CD4-positive, alpha-beta T cell (primary cell): ENCODE results near the gene KDR. TPM values are rescaled to one million over a fixed set of nuclear protein-coding genes. Genes with fewer than 3 reads are reported as not detected.

Experiments used
- ATAC-seq: fragments of 200-7000 bp; cut with Tn5 transposase; one replicate; pipeline ENCODE4 v1.10.0; 2022; ENCODE audit warnings: mild to moderate bottlenecking; ENCODE audit not compliant: poor library complexity
- CTCF ChIA-PET: fragments of 350-600 bp; sonication (Branson Sonifier 250); formaldehyde crosslinking; loops from one replicate; lab custom pipeline; 2021; ENCODE audit warnings: antibody characterized with exemption, inconsistent platforms; lab: Charles Lee
- POLR2A ChIA-PET: fragments of 350-600 bp; sonication (Branson Sonifier 250); formaldehyde crosslinking; loops from one replicate; lab custom pipeline; 2021; ENCODE audit warnings: antibody characterized with exemption, inconsistent platforms; lab: Charles Lee
- DNase-seq, 14 experiments: peaks; one replicate each; pipeline ENCODE4 v3.0.0-alpha.2; 2013 to 2020; ENCODE audit warnings: mixed read lengths in 2 of 14
- H3K27ac ChIP-seq, 2 donors: one replicate each; pipeline versions ENCODE4 v1.5.1 to v1.7.0; 2013; ENCODE audit warnings: low read length in 2 of 2, low read depth in 1 of 2, mild to moderate bottlenecking in 1 of 2
- H3K27me3 ChIP-seq, 2 experiments: 1 replicate in 1 of 2; 2 replicates in 1 of 2; pipeline versions ENCODE4 v1.6.1 to v1.7.0; 2013; ENCODE audit warnings: low read length in 2 of 2, control low read depth in 1 of 2, mild to moderate bottlenecking in 1 of 2, moderate library complexity in 1 of 2; ENCODE audit not compliant: insufficient read depth in 2 of 2, control insufficient read depth in 1 of 2
- H3K36me3 ChIP-seq: one replicate; pipeline ENCODE4 v1.6.1; 2013; ENCODE audit warnings: low read length, control low read depth; ENCODE audit not compliant: insufficient read depth
- H3K4me1 ChIP-seq: one replicate; pipeline ENCODE4 v1.6.1; 2013; ENCODE audit warnings: low read length, control low read depth; ENCODE audit not compliant: insufficient read depth
- H3K4me3 ChIP-seq: one replicate; pipeline ENCODE4 v1.5.1; 2013; ENCODE audit warnings: mild to moderate bottlenecking, low read length, moderate library complexity
- H3K9me3 ChIP-seq, 2 experiments: 1 replicate in 1 of 2; 2 replicates in 1 of 2; pipeline versions ENCODE4 v1.6.1 to v1.7.0; 2013; ENCODE audit warnings: low read length in 2 of 2, mild to moderate bottlenecking in 2 of 2, control low read depth in 1 of 2, moderate library complexity in 1 of 2; ENCODE audit not compliant: control insufficient read depth in 1 of 2, insufficient read depth in 1 of 2
- H3K27ac Mint-ChIP-seq: one replicate; pipeline ENCODE4 v1.8.0; 2020; ENCODE audit warnings: mixed read lengths
- H3K27me3 Mint-ChIP-seq: one replicate; pipeline ENCODE4 v1.8.0; 2021; ENCODE audit warnings: mixed read lengths
- H3K36me3 Mint-ChIP-seq: one replicate; pipeline ENCODE4 v1.8.0; 2021; ENCODE audit warnings: low read depth, mixed read lengths
- H3K4me1 Mint-ChIP-seq: one replicate; pipeline ENCODE4 v1.8.0; 2021; ENCODE audit warnings: low read depth, mixed read lengths
- H3K4me3 Mint-ChIP-seq: one replicate; pipeline ENCODE4 v1.8.0; 2020; ENCODE audit warnings: mild to moderate bottlenecking, mixed read lengths
- H3K9me3 Mint-ChIP-seq: one replicate; pipeline ENCODE4 v1.8.0; 2020; ENCODE audit warnings: mixed read lengths
- CTCF ChIP-seq: fragments of 200-600 bp; IDR thresholded peaks from one replicate; pipeline ENCODE4 v1.8.0; 2022; ENCODE audit warnings: antibody characterized with exemption, mild to moderate bottlenecking
- intact Hi-C, 2 experiments: fragments of 100-400 bp; cut with DNase I in 1 of 2; cut with micrococcal nuclease in 1 of 2; formaldehyde crosslinking; loops; one replicate each; pipeline versions ENCODE4 v1.15.1 to v1.9.0; 2023 to 2025; cut with DNase I, micrococcal nuclease
- total RNA-seq, 174 experiments: library from RNA in 2 of 174; stranded (reverse) in 2 of 174; gene quantifications; one replicate each; pipeline ENCODE4 v1.2.3 and lab custom pipeline; 2021 to 2026

KDR gene
- total RNA-seq, 2 experiments from 2014 or later, result not detected

DNA sequence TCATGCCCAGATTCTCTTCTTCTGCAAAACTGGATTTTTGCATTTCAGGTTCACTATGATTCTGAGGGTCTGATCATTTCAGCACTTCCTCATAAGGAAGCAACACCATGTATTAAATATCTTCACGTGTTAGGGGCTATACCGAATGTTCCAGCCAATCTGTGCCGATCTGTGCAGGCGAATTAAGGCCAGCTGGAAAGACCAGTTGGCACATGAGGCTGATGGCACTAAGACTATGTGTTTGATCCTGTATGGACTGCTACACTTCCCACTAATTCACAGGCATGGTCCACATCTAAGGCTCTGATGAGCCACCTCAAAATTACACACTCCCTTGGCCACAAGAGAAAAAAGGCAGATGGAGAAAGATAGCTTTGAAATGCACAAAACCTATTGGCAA is 28.8 kb downstream of the KDR start:
- Histone ChIP-seq H3K27me3 (no peaks in the 10 kb centered on the region), H3K36me3 (no peaks in the 10 kb centered on the region), H3K4me1 (no peaks in the 10 kb centered on the region), H3K27ac (no peak overlapping the region), H3K4me3 (no peak overlapping the region), H3K9me3 (no peaks in the 10 kb centered on the region)
- DNase-seq, result no peak
- H3K4me3 Mint-ChIP-seq, result no peak overlapping the region
- no peak for ATAC-seq
- no peaks in the 10 kb centered on the region for H3K9me3 Mint-ChIP-seq
- no peaks in the 10 kb centered on the region for H3K36me3 Mint-ChIP-seq
- H3K4me1 Mint-ChIP-seq, result no peaks in the 10 kb centered on the region
- no peak overlapping the region for H3K27ac Mint-ChIP-seq
- ChIA-PET CTCF (no interaction called here), POLR2A (no interaction called here)
- peaks cover 10% of the 10 kb centered on the region for H3K27me3 Mint-ChIP-seq
- intact Hi-C loops, result no loop called here
- no peak for TF ChIP-seq CTCF

DNA sequence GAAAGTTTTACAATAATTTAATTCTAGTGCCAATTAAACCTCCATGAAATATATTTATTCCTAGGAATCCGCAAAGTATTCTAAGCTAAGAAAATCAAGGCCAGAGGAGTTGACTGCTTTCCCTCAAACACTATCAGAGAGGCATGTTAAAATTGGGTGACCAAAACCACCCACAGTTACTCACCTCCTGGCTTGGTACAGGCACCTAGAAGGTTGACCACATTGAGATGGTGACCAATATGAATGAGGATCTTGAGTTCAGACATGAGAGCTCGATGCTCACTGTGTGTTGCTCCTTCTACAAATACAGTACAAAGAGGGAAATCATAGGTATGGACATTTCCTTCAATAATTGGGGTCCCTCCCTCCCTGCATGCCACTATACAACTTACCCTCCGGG is 29.4 kb downstream of the KDR start:
- Mint-ChIP-seq H3K36me3 (no peaks in the 10 kb centered on the region), H3K9me3 (no peaks in the 10 kb centered on the region), H3K4me3 (no peak overlapping the region), H3K4me1 (no peaks in the 10 kb centered on the region), H3K27me3 (peaks cover 6% of the 10 kb centered on the region), H3K27ac (no peak overlapping the region)
- ChIA-PET CTCF (no interaction called here), POLR2A (interaction anchor here (0.6 kb wide), 1 partner anchor 275 kb away, joined by 3 read pairs; no protein-coding TSS in a partner anchor)
- intact Hi-C loops, result no loop called here
- Histone ChIP-seq H3K27me3 (no peaks in the 10 kb centered on the region), H3K4me1 (no peaks in the 10 kb centered on the region), H3K4me3 (no peak overlapping the region), H3K9me3 (no peaks in the 10 kb centered on the region), H3K27ac (no peak overlapping the region), H3K36me3 (no peaks in the 10 kb centered on the region)
- no peak for TF ChIP-seq CTCF
- DNase-seq, result no peak
- ATAC-seq, result no peak

DNA sequence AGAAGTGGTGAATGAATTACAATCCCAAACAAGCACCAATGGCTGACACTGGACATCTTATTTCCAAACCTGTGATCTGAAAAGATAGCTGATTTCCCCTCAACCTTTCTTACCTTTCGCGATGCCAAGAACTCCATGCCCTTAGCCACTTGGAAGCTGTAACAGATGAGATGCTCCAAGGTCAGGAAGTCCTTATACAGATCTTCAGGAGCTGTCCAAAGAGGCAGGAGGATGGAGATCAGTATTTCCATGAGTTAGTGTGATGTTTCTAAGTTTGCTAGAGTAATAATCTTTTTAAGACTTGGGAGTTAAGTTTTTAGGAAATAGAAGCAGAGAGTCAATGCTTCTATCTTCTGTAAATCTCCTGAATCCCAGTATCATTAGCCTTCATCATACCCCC is 32.9 kb downstream of the KDR start:
- no peak for TF ChIP-seq CTCF
- Histone ChIP-seq H3K27me3 (no peaks in the 10 kb centered on the region), H3K9me3 (no peaks in the 10 kb centered on the region), H3K4me3 (no peak overlapping the region), H3K27ac (no peak overlapping the region), H3K36me3 (no peaks in the 10 kb centered on the region), H3K4me1 (no peaks in the 10 kb centered on the region)
- ChIA-PET POLR2A (no interaction called here), CTCF (no interaction called here)
- intact Hi-C loops, result no loop called here
- ATAC-seq (no peak), DNase-seq (no peak)
- no peak overlapping the region for H3K27ac Mint-ChIP-seq
- no peaks in the 10 kb centered on the region for H3K9me3 Mint-ChIP-seq
- no peak overlapping the region for H3K4me3 Mint-ChIP-seq
- no peaks in the 10 kb centered on the region for H3K4me1 Mint-ChIP-seq
- H3K27me3 Mint-ChIP-seq, result peaks cover 7% of the 10 kb centered on the region
- no peaks in the 10 kb centered on the region for H3K36me3 Mint-ChIP-seq
